ENCODE results near the gene EPHB2.

GRCh38 chr1:22879445-22879844 lies 168.8 kb downstream of the EPHB2 start:
- no peak for TF ChIP-seq EZH2 (IDR thresholded peaks at IDR 0.05; ENCODE audit: borderline replicate concordance, insufficient read depth, low read depth, low read length, poor library complexity, severe bottlenecking)
- TF ChIP-seq CTCF (IDR thresholded peaks at IDR 0.05) = no peak

Data from B cell (primary cell).